Large intestine (tissue), 3 donors: ENCODE data around the gene PARK7. TPM values are rescaled to one million over a fixed set of nuclear protein-coding genes. Genes with fewer than 3 reads are reported as not detected.

Experiments
- DNase-seq, 2 donors: peaks; one replicate each; pipeline versions ENCODE4 v3.0.0 to v3.0.0-alpha.2; 2013
- H3K27ac ChIP-seq: one replicate; pipeline ENCODE4 v1.5.1; 2013; ENCODE audit warnings: low read length
- H3K27me3 ChIP-seq: 2 replicates; pipeline ENCODE4 v1.6.1; 2013; ENCODE audit warnings: low read length; ENCODE audit not compliant: control insufficient read depth, insufficient read depth
- H3K36me3 ChIP-seq: 2 replicates; pipeline ENCODE4 v1.6.1; 2013; ENCODE audit warnings: low read length; ENCODE audit not compliant: control insufficient read depth, insufficient read depth
- H3K4me1 ChIP-seq: one replicate; pipeline ENCODE4 v1.6.1; 2013; ENCODE audit warnings: low read length; ENCODE audit not compliant: control insufficient read depth, insufficient read depth
- H3K4me3 ChIP-seq: one replicate; pipeline ENCODE4 v1.5.1; 2013; ENCODE audit warnings: low read length
- H3K9me3 ChIP-seq: one replicate; pipeline ENCODE4 v1.6.1; 2013; ENCODE audit warnings: mild to moderate bottlenecking, low read depth, low read length, moderate library complexity; ENCODE audit not compliant: control insufficient read depth
- WGBS: methylation state at CpG from one replicate; pipeline ENCODE4 v1.1.5; 2013; ENCODE audit warnings: low lambda C conversion rate; ENCODE audit not compliant: insufficient coverage; 5-methylcytosine and 5-hydroxymethylcytosine counted together
- polyA plus RNA-seq: library from polyadenylated mRNA; unstranded; fragments of 120-200 nt; gene quantifications from one replicate; pipeline ENCODE4 v1.2.1, GENCODE V29; 2013

PARK7 gene
- polyA plus RNA-seq, 1 donor = 228 TPM

DNA sequence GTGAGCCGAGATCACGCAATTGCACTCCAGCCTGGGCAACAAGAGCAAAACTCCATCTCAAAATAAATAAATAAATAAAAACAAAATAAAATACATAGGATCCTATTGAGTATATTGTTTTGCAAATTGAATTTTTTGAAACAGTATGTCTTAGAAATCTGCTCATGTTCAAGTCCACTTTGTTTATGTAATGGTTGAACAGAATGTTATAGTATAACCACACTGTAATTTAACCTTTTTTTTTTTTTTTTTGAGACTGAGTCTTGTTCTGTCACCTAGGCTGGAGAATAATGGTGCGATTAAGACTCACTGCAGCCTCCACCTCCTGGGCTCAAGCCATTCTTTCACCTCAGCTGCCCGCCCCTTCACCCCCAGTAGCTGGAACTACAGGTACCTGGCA lies 31.4 kb downstream of the PARK7 start:
- H3K36me3 ChIP-seq = no peaks in the 10 kb centered on the region
- no peaks in the 10 kb centered on the region for H3K27me3 ChIP-seq
- H3K27ac ChIP-seq = no peak overlapping the region
- no peak overlapping the region for H3K4me3 ChIP-seq
- 100% methylated on average over 1 of the region's 4 CpGs for WGBS
- H3K9me3 ChIP-seq = no peaks in the 10 kb centered on the region
- no peak for DNase-seq
- H3K4me1 ChIP-seq = no peaks in the 10 kb centered on the region

DNA sequence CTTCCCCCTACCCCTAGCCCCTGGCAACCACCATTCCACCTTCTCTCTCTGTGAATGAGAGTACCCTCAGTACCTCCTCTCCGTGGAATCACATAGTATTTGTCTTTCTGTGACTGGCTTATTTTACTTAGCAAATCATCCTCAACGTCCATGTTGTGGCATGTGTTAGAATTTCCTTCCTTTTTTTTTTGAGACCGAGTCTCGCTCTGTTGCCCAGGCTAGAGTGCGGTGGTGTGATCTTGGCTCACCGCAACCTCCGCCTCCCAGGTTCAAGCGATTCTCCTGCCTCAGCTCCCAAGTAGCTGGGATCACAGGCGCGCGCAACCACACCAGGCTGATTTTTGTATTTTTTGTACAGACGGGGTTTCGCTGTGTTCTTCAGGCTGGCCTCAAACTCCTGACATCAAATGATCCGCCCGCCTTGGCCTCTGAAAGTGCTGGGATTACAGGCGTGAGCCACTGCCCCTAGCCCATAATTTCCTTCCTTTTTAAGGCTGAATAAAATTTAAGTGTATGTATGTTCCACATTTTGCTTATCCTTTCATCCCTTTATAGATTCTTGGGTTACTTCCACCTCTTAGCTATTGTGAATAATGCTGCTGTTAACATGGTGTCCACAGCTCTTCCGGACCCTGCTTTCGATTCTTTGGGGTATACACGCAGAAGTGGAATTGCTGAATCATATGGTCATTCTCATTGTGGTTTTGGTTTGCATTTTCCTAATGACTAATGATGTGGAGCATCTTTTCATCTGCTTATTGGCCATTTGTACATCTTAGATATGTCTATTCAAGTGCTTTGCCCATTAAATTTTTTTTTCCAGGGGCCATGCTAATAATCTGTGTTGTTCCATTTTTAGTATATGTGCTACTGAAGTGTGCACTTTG lies 32.3 kb downstream of the PARK7 start:
- 60% methylated on average over 1 of the region's 19 CpGs for WGBS
- no peaks in the 10 kb centered on the region for H3K27me3 ChIP-seq
- no peaks in the 10 kb centered on the region for H3K9me3 ChIP-seq
- H3K36me3 ChIP-seq = no peaks in the 10 kb centered on the region
- no peaks in the 10 kb centered on the region for H3K4me1 ChIP-seq
- no peak overlapping the region for H3K4me3 ChIP-seq
- no peak overlapping the region for H3K27ac ChIP-seq
- DNase-seq = no peak

DNA sequence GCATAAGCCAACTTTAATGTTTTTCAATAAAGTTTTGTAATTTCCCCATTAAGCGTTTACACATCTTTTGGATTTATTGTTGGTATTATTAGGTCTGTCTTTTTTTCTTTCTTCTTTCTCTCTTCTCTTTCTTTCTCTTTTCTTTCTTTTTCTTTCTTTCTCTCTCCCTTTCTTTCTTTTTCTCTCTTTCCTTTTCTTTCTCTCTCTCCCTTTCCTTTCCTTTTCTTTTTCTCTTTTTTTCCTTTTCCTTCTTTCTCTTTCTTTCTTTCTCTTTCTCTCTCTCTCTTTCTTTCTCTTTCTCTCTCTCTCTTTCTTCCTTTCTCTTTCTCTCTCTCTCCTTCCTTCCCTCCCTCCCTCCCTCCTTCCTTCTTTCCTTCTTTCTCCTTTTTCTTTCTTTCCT lies 33.3 kb downstream of the PARK7 start:
- no peak overlapping the region for H3K4me3 ChIP-seq
- WGBS = 100% methylated on average over 1 of the region's 1 CpG
- no peaks in the 10 kb centered on the region for H3K27me3 ChIP-seq
- H3K4me1 ChIP-seq = no peaks in the 10 kb centered on the region
- H3K36me3 ChIP-seq = no peaks in the 10 kb centered on the region
- H3K9me3 ChIP-seq = no peaks in the 10 kb centered on the region
- no peak overlapping the region for H3K27ac ChIP-seq
- DNase-seq = no peak

DNA sequence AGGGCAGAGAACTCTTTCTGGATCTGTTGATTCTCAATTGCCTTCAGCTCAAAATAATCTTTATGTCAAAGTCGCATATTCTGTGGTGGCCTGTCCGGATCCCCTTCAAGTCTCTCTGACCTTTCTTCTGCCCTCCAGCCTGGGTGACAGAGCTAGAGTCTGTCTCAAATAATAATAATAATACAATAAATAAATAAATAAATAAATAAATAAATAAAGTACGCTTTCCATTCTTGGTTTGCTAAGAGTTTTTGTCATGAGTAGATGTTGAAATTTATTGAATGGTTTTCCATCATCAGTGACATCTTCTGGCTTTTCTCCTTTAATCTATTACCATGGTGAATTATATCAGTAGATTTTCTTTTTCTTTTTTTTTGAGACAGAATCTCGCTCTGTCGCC lies 33.9 kb downstream of the PARK7 start:
- Histone ChIP-seq H3K4me1 (no peaks in the 10 kb centered on the region), H3K27ac (no peak overlapping the region), H3K36me3 (no peaks in the 10 kb centered on the region), H3K9me3 (no peaks in the 10 kb centered on the region), H3K27me3 (no peaks in the 10 kb centered on the region), H3K4me3 (no peak overlapping the region)
- no peak for DNase-seq
- 100% methylated on average over 1 of the region's 5 CpGs for WGBS

DNA sequence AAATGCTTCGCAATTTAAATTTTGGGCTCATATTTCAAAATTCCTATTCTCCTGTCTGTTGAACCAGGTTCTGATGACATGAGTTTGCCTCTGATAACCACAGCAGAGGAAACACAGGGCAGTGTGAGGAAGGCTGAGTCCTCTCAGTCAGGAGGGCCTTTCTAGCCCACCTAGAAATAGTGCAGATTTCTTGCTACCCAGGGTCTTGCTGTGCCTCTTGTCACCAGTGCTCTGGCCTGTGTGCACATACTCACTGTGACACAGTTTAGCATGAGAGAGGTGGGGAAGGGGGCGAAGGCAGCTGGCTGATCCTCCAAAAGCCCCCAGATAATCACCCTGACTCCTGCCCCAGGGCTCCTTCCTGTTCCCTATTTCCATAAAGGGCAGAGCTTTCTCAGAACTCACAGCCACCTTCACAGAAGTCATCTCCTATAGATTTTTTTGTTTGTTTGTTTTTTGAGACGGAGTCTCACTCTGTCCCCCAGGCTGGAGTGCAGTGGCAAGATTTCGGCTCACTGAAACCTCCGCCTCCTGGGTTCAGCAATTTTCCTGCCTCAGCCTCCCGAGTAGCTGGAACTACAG lies 40.9 kb downstream of the PARK7 start:
- Histone ChIP-seq H3K4me3 (no peak overlapping the region), H3K9me3 (no peaks in the 10 kb centered on the region), H3K36me3 (no peaks in the 10 kb centered on the region), H3K27ac (no peak overlapping the region), H3K27me3 (no peaks in the 10 kb centered on the region), H3K4me1 (peaks cover 26% of the 10 kb centered on the region)
- no CpG with 5 or more reads among the region's 6 CpGs for WGBS
- DNase-seq = no peak

DNA sequence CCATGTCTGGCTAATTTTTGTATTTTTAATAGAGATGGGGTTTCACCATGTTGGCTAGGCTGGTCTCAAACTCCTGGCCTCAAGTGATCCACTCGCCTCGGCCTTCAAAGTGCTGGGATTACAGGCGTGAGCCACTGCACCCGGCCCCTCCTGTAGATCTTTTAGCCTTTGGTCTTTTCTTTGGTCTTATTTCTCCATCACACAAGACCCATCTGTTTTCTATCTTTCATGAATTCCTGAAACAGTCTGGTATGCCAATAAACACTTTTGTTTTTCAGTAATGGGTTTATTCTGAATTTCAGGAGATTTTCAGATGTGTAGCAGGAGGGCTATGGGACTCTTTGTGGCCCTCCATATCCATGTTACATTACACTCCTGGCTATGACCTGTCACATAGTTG lies 41.4 kb downstream of the PARK7 start:
- Histone ChIP-seq H3K4me3 (no peak overlapping the region), H3K9me3 (no peaks in the 10 kb centered on the region), H3K27ac (no peak overlapping the region), H3K27me3 (no peaks in the 10 kb centered on the region), H3K36me3 (no peaks in the 10 kb centered on the region), H3K4me1 (peaks cover 26% of the 10 kb centered on the region)
- no peak for DNase-seq
- WGBS = 84% methylated on average over 4 of the region's 4 CpGs

DNA sequence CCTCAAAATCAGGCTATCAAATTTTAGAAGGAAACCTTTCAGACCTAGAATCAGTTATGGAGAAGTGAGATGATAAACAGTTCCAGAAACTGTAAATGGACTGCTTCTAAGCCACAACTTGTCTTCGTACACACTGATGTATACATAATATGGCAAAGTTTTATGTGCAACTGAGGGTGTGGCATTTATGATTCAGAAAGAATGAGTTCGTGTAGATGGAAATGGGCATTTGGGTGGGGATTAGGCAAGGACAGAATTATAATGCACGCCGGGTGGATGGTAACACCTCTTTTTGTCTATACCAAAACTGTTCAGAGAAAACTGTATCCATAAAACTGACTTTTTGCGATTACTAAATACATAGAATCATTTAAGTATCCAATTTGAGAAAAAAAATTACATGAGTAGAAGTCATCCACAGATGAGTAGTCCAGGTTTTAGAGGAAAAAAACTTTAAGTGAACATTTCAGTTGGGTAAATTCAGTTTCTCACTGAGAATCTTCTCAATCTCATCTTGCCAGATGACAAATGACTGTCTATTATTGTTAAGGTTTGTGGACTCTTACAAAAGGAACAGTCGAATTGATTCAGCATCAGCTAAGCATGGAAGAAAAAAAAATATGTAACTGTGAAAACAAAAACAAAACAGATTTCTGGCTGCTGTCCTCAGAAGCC lies 42.1 kb downstream of the PARK7 start:
- WGBS = 96% methylated on average over 4 of the region's 6 CpGs
- no peaks in the 10 kb centered on the region for H3K27me3 ChIP-seq
- H3K4me1 ChIP-seq = peaks cover 26% of the 10 kb centered on the region
- H3K36me3 ChIP-seq = no peaks in the 10 kb centered on the region
- no peak for DNase-seq
- H3K27ac ChIP-seq = peak overlapping the region; percentile 72
- no peaks in the 10 kb centered on the region for H3K9me3 ChIP-seq
- H3K4me3 ChIP-seq = no peak overlapping the region

DNA sequence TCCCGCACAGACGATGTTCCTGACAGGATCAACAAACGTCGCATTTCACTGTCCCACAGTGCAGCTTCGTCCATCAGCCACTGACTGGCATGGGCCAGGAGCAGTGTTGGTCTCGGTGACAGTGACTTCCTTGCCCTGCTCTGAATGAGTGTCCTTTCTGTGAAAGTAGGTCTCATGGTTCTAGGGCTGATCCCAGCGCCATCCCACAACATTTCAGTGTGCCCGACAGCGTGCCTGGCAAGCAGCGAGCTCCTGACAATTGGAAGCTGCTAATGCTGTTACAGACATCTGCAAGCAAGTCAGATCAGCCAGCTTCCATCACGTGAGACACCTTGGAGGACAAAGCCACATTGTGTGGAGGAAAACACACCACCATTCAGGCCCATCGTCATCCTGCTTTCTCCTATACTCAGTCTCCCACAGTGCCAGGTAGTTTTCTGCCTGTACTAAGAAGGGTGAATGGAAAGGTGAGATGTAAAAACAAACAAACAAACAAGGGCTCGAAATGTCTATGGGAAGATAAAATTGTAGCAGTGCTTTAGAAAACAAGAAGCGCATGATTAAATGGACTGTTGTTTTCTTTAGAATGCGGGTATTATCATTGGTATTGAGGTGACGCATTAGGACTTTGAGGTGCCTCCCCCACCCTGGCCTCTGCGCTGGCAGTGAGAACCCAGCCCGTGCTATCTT lies 42.7 kb downstream of the PARK7 start:
- peak overlapping the region; percentile 72 for H3K27ac ChIP-seq
- H3K36me3 ChIP-seq = no peaks in the 10 kb centered on the region
- peak in 1 of 2 donors; percentile 29 for DNase-seq
- WGBS = no CpG with 5 or more reads among the region's 18 CpGs
- peaks cover 26% of the 10 kb centered on the region for H3K4me1 ChIP-seq
- H3K9me3 ChIP-seq = no peaks in the 10 kb centered on the region
- H3K4me3 ChIP-seq = no peak overlapping the region
- no peaks in the 10 kb centered on the region for H3K27me3 ChIP-seq

DNA sequence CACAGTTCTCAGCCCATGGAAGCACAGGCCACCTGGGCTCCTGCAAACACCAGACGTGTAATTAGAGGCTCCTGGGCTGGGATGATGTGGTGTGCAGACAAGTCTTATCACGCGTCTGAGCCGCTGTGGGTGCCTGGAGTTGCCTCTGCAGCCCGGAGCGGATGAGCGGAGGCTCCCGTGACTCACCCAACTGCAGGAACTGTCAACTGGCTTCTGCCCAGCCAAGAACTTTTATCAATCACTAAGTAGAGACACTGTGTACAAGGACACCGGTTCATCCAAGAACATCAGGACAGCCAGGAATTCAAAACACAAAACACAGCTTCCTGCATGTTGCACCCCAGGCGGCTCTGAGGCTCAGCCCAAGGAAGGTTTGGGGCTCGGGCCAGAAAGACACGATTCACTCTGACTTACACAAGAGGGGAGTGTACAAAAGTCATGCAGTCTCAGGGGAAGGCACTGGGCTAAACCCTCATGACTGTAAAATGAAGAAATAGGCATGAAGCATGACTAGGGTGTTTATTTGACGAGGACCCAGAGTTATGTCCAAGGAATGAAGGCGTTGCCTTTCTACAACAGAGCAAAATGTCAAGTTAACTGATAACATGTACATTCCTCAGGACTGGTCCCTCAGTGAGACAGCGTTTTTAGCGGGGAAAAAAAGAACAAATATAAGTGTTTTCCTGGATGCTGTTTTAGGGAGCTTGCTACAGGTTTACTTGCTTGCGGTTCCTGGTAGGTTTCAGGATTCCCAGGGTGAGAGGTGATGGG lies 43.5 kb downstream of the PARK7 start:
- DNase-seq = peak; percentile 79 to 86
- Histone ChIP-seq H3K4me1 (peaks cover 26% of the 10 kb centered on the region), H3K36me3 (peaks cover 4% of the 10 kb centered on the region), H3K27me3 (no peaks in the 10 kb centered on the region), H3K4me3 (no peak overlapping the region), H3K27ac (peak overlapping the region; percentile 72), H3K9me3 (no peaks in the 10 kb centered on the region)
- 40% methylated on average over 1 of the region's 17 CpGs for WGBS
